ENCODE data around the gene KIRREL1. TPM values are rescaled to one million over a fixed set of nuclear protein-coding genes. Genes with fewer than 3 reads are reported as not detected.

KIRREL1 gene
- total and polyA plus RNA-seq, 2 experiments from 2014 or later = 5.1 to 35.2 TPM

- peaks cover 8% of the 10 kb centered on the region; the same call in 1 of the 3 replicates for H3K36me3 Mint-ChIP-seq (ENCODE audit: low read depth)
- H3K27me3 Mint-ChIP-seq (ENCODE audit: insufficient read depth, low read depth, poor library complexity) = peaks cover 4% of the 10 kb centered on the region
- Histone ChIP-seq H3K79me2 (replicated peaks; ENCODE audit: insufficient read depth) (peaks cover 37% of the 10 kb centered on the region), H3K36me3 (ENCODE audit: insufficient read depth) (no peaks in the 10 kb centered on the region), H2AFZ (no peak overlapping the region), H4K20me1 (replicated peaks; ENCODE audit: insufficient read depth) (peaks cover 10% of the 10 kb centered on the region), H3K27me3 (ENCODE audit: insufficient read depth) (no peaks in the 10 kb centered on the region), H3K4me1 (ENCODE audit: insufficient read depth) (peaks cover 15% of the 10 kb centered on the region), H3K27ac (ENCODE audit: low read depth) (no peak overlapping the region; the same call in 1 of the 2 replicates), H3F3A (replicated peaks; ENCODE audit: low read depth) (no peaks in the 10 kb centered on the region), H3K4me2 (no peak overlapping the region), H3K9me2 (ENCODE audit: insufficient read depth) (no peaks in the 10 kb centered on the region), H3K4me3 (no peak overlapping the region)
- no peak overlapping the region for H3K4me3 Mint-ChIP-seq
- TF ChIP-seq ZNF462 (CRISPR knock-in tag; IDR thresholded peaks at IDR 0.05) (no peak), ZNF114 (CRISPR knock-in tag; IDR thresholded peaks at IDR 0.05) (no peak), REST (IDR thresholded peaks at IDR 0.05; ENCODE audit: unreplicated experiment) (no peak), JUNB (IDR thresholded peaks at IDR 0.05; ENCODE audit: unreplicated experiment) (no peak), EZH2phosphoT487 (IDR thresholded peaks at IDR 0.05; ENCODE audit: unreplicated experiment) (no peak), STAT1 (IDR thresholded peaks at IDR 0.05; ENCODE audit: unreplicated experiment) (no peak), EZH2 (IDR thresholded peaks at IDR 0.05; ENCODE audit: low read depth, unreplicated experiment) (no peak)
- no peak for DNase-seq (ENCODE audit: low spot score)
- no peaks in the 10 kb centered on the region for H3K9me3 Mint-ChIP-seq
- ATAC-seq = no peak
- no peak overlapping the region for H3K27ac Mint-ChIP-seq
- peaks cover 39% of the 10 kb centered on the region for H3K4me1 Mint-ChIP-seq
Measured at GRCh38 chr1:158053276-158053675, 59.8 kb downstream of the KIRREL1 start.

Data from GM23338 (cell line).